Measurements from ENCODE around the gene MS4A18. TPM values are rescaled to one million over a fixed set of nuclear protein-coding genes. Genes with fewer than 3 reads are reported as not detected.

Gene MS4A18
- total and polyA plus RNA-seq, 10 of the 15 experiments (the other 5 are each of a cell fraction or from before 2014, with no cell fraction given), result not detected

DNA sequence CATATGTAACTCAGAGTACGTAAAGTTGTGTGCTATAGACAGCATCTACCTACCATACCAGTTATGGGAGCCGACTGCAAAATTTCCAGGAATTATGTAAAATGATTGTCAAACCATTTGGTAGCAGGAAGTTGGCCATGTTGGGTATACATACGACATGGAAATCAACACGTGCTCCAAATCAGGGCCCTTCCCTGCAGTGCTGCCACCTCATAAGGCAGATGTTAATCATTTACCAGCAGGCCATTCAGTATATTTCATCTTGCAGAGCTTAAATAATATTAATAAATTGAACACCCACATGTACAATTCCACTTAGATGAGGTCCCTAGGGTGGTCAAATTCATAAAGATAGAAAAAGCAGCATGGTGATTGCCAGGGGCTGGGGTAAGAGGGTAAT lies 9.8 kb downstream of the MS4A18 start:
- SMC1A ChIA-PET (ENCODE audit: uncharacterized antibody, unreplicated experiment), result no interaction called here
- Histone ChIP-seq H2AFZ (ENCODE audit: control insufficient read depth, low read depth, low read length) (no peak overlapping the region), H3K27ac (ENCODE audit: control insufficient read depth, insufficient read depth) (no peak overlapping the region), H4K20me1 (ENCODE audit: control insufficient read depth, insufficient read depth) (no peaks in the 10 kb centered on the region), H3K27me3 (replicated peaks in 1 of 2; ENCODE audit: control insufficient read depth in 2 of 2, insufficient read depth in 2 of 2, low read length in 1 of 2) (no peaks in the 10 kb centered on the region), H3K4me1 (ENCODE audit: control insufficient read depth, insufficient read depth, low read length) (no peaks in the 10 kb centered on the region), H3K36me3 (ENCODE audit: control insufficient read depth in 2 of 2, insufficient read depth in 2 of 2, low read length in 1 of 2) (no peaks in the 10 kb centered on the region), H3K9ac (ENCODE audit: control insufficient read depth, insufficient read depth, low read length) (no peak overlapping the region), H3K4me2 (ENCODE audit: control insufficient read depth, insufficient read depth) (no peak overlapping the region), H3K79me2 (ENCODE audit: control insufficient read depth, insufficient read depth, low read length) (no peaks in the 10 kb centered on the region), H3K9me3 (replicated peaks; ENCODE audit: control insufficient read depth, insufficient read depth, low read length) (no peaks in the 10 kb centered on the region), H3K4me3 (no peak overlapping the region)
- RAD21 ChIA-PET (ENCODE audit: unreplicated experiment), result no interaction called here
- no peak for ATAC-seq
- intact Hi-C loops (cut with micrococcal nuclease; ENCODE audit: unreplicated experiment) (no loop called here), in situ Hi-C loops (cut with MboI) (no loop called here)
- DNase-seq (ENCODE audit: low read depth, low spot score), result no peak
- no peak for FAIRE-seq
- WGBS (ENCODE audit: insufficient coverage, insufficient replicate concordance, low lambda C conversion rate, missing lambda C conversion rate), result 47% methylated on average over 4 of the region's 4 CpGs
- POLR2A ChIA-PET, result no interaction called here
- no TSS peak for BruUV-seq (replicated peaks)
- TF ChIP-seq RBBP5 (conservative IDR thresholded peaks at IDR 0.05), result no peak
- no peak for TF ChIP-seq HDGF (IDR thresholded peaks at IDR 0.05)
- no peak for TF ChIP-seq USF1 (IDR thresholded peaks at IDR 0.05; ENCODE audit: borderline replicate concordance, extremely low read length, insufficient read depth, low read depth, low read length)
- no peak for TF ChIP-seq NFIC (IDR thresholded peaks at IDR 0.05; ENCODE audit: low read depth, low read length)
- no peak for TF ChIP-seq ETV6 (conservative IDR thresholded peaks at IDR 0.05 in 1 of 2, IDR thresholded peaks at IDR 0.05 in 1 of 2; ENCODE audit: borderline replicate concordance in 1 of 2, low read depth in 1 of 2)
- no peak for TF ChIP-seq ZNF687 (IDR thresholded peaks at IDR 0.05)
- TF ChIP-seq RAD21 (IDR thresholded peaks at IDR 0.05; ENCODE audit: insufficient read depth, low read depth, low read length), result no peak
- TF ChIP-seq NFYB (IDR thresholded peaks at IDR 0.05; ENCODE audit: insufficient read depth, low read depth, low read length), result no peak
- no peak for TF ChIP-seq EZH2 (IDR thresholded peaks at IDR 0.05; ENCODE audit: borderline replicate concordance, control insufficient read depth, low read depth, low read length)
- TF ChIP-seq BRCA1 (IDR thresholded peaks at IDR 0.05; ENCODE audit: low read depth, low read length), result no peak
- no peak for TF ChIP-seq CHD4 (IDR thresholded peaks at IDR 0.05)
- no peak for TF ChIP-seq NFXL1 (IDR thresholded peaks at IDR 0.05; ENCODE audit: borderline replicate concordance)
- TF ChIP-seq, protein P1, sequence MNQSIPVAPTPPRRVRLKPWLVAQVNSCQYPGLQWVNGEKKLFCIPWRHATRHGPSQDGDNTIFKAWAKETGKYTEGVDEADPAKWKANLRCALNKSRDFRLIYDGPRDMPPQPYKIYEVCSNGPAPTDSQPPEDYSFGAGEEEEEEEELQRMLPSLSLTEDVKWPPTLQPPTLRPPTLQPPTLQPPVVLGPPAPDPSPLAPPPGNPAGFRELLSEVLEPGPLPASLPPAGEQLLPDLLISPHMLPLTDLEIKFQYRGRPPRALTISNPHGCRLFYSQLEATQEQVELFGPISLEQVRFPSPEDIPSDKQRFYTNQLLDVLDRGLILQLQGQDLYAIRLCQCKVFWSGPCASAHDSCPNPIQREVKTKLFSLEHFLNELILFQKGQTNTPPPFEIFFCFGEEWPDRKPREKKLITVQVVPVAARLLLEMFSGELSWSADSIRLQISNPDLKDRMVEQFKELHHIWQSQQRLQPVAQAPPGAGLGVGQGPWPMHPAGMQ (IDR thresholded peaks at IDR 0.05; ENCODE audit: borderline replicate concordance), result no peak
- no peak for TF ChIP-seq GABPA (IDR thresholded peaks at IDR 0.05; ENCODE audit: low read depth)
- no peak for TF ChIP-seq PAX5 (IDR thresholded peaks at IDR 0.05; ENCODE audit: borderline replicate concordance, low read depth, low read length)
- CTCF ChIA-PET, result no interaction called here
